ENCODE measurements around the gene PRPF18.
"Not testable (repeated sequence)": the region's sequence is repeated elsewhere in the genome, so short reads cannot be mapped to it uniquely, and the experiment has no call there.

Gene PRPF18

GRCh38 chr10:13586676-13587355 is at the start of gene PRPF18:
Gene PRPF18 (plus strand): TSS chr10:13586965. CDS start chr10:13587087, 122 bp downstream.
- DNase-seq (ENCODE audit: extremely low spot score), result peak; percentile 97
- TF ChIP-seq BHLHE40 (IDR thresholded peaks at IDR 0.05; ENCODE audit: borderline replicate concordance) (no peak), FOXM1 (IDR thresholded peaks at IDR 0.05; ENCODE audit: borderline replicate concordance) (peak; percentile 83), NFRKB (IDR thresholded peaks at IDR 0.05) (no peak), FOXK2 (IDR thresholded peaks at IDR 0.05) (peak; percentile 35; the same call in 1 of the 2 replicates), FOXA1 (IDR thresholded peaks at IDR 0.05) (no peak), L3MBTL2 (conservative IDR thresholded peaks at IDR 0.05) (peak; percentile 73; the same call in 1 of the 2 replicates), ARNT (IDR thresholded peaks at IDR 0.05) (0 out of 2 replicates have a peak, but pooled peaks have one; percentile 25), ZNF384 (IDR thresholded peaks at IDR 0.05) (no peak), ELF4 (IDR thresholded peaks at IDR 0.05) (0 out of 2 replicates have a peak, but pooled peaks have one; percentile 22), PKNOX1 (IDR thresholded peaks at IDR 0.05) (no peak), CTBP1 (IDR thresholded peaks at IDR 0.05; ENCODE audit: borderline replicate concordance) (no peak; the same call in 1 of the 2 replicates)
- ChIA-PET POLR2A (interaction anchor here (0.9 to 2.4 kb wide), 7 partner anchors 11 to 215 kb away, joined by 3 to 12 read pairs (median 3); no protein-coding TSS in a partner anchor), CTCF (interaction anchor here (1.0 to 1.1 kb wide), 2 partner anchors 12 to 50 kb away, joined by 3 to 4 read pairs; no protein-coding TSS in a partner anchor)

- ChIA-PET CTCF (interaction anchor here (0.7 to 2.3 kb wide), 2 partner anchors 119 to 166 kb away, joined by 5 to 18 read pairs; no protein-coding TSS in a partner anchor), POLR2A (interaction anchor here (1.0 to 1.7 kb wide), 2 partner anchors 48 to 134 kb away, joined by 3 to 12 read pairs; partner anchors contain the start of gene PRPF18)
- not testable (repeated sequence) for DNase-seq (ENCODE audit: extremely low spot score)
These were observed 48.8 kb upstream of the PRPF18 start for GRCh38 chr10:13537985-13538384.

- TF ChIP-seq SUZ12 (IDR thresholded peaks at IDR 0.05) (no peak), LEF1 (IDR thresholded peaks at IDR 0.05; ENCODE audit: borderline replicate concordance) (no peak), FOXM1 (IDR thresholded peaks at IDR 0.05; ENCODE audit: borderline replicate concordance) (no peak), ELF4 (IDR thresholded peaks at IDR 0.05) (no peak), SP1 (IDR thresholded peaks at IDR 0.05) (no peak), ARNT (IDR thresholded peaks at IDR 0.05) (no peak), HDGF (IDR thresholded peaks at IDR 0.05; ENCODE audit: borderline replicate concordance) (no peak), CTBP1 (IDR thresholded peaks at IDR 0.05; ENCODE audit: borderline replicate concordance) (no peak), L3MBTL2 (conservative IDR thresholded peaks at IDR 0.05) (no peak), BHLHE40 (IDR thresholded peaks at IDR 0.05; ENCODE audit: borderline replicate concordance) (no peak), FOXK2 (IDR thresholded peaks at IDR 0.05) (no peak), FOXA1 (IDR thresholded peaks at IDR 0.05) (no peak), TARDBP (IDR thresholded peaks at IDR 0.05) (no peak), NFRKB (IDR thresholded peaks at IDR 0.05) (no peak), PKNOX1 (IDR thresholded peaks at IDR 0.05) (no peak), ZNF384 (IDR thresholded peaks at IDR 0.05) (no peak)
- ChIA-PET CTCF (interaction anchor here (1.7 kb wide), 1 partner anchor 170 kb away, joined by 3 read pairs; no protein-coding TSS in a partner anchor), POLR2A (no interaction called here)
- no peak for DNase-seq (ENCODE audit: extremely low spot score)
These were observed 44.2 kb upstream of the PRPF18 start for GRCh38 chr10:13542533-13542932.

- POLR2A ChIA-PET, result no interaction called here
- CTCF ChIA-PET, result interaction anchor here (1.6 kb wide), 1 partner anchor 14 kb away, joined by 4 read pairs; no protein-coding TSS in a partner anchor
- no peak for TF ChIP-seq ELF4 (IDR thresholded peaks at IDR 0.05)
- TF ChIP-seq BHLHE40 (IDR thresholded peaks at IDR 0.05; ENCODE audit: borderline replicate concordance), result no peak
- TF ChIP-seq FOXM1 (IDR thresholded peaks at IDR 0.05; ENCODE audit: borderline replicate concordance), result no peak
- no peak for TF ChIP-seq NFRKB (IDR thresholded peaks at IDR 0.05)
- no peak for TF ChIP-seq SP1 (IDR thresholded peaks at IDR 0.05)
- no peak for TF ChIP-seq L3MBTL2 (conservative IDR thresholded peaks at IDR 0.05)
- TF ChIP-seq ZNF384 (IDR thresholded peaks at IDR 0.05), result no peak
- TF ChIP-seq SUZ12 (IDR thresholded peaks at IDR 0.05), result no peak
- TF ChIP-seq TARDBP (IDR thresholded peaks at IDR 0.05), result no peak
- TF ChIP-seq PKNOX1 (IDR thresholded peaks at IDR 0.05), result no peak
- no peak for TF ChIP-seq HDGF (IDR thresholded peaks at IDR 0.05; ENCODE audit: borderline replicate concordance)
- TF ChIP-seq LEF1 (IDR thresholded peaks at IDR 0.05; ENCODE audit: borderline replicate concordance), result no peak
- no peak for DNase-seq (ENCODE audit: extremely low spot score)
These were observed 36.0 kb upstream of the PRPF18 start for GRCh38 chr10:13550802-13551201.

- POLR2A ChIA-PET, result no interaction called here
- CTCF ChIA-PET, result interaction anchor here (1.3 kb wide), 1 partner anchor 116 kb away, joined by 4 read pairs; no protein-coding TSS in a partner anchor
- no peak for DNase-seq (ENCODE audit: extremely low spot score)
- TF ChIP-seq PKNOX1 (IDR thresholded peaks at IDR 0.05) (no peak), FOXM1 (IDR thresholded peaks at IDR 0.05; ENCODE audit: borderline replicate concordance) (no peak), TARDBP (IDR thresholded peaks at IDR 0.05) (no peak), FOXA1 (IDR thresholded peaks at IDR 0.05) (no peak), ZNF384 (IDR thresholded peaks at IDR 0.05) (no peak), LEF1 (IDR thresholded peaks at IDR 0.05; ENCODE audit: borderline replicate concordance) (no peak), CTBP1 (IDR thresholded peaks at IDR 0.05; ENCODE audit: borderline replicate concordance) (no peak), NFRKB (IDR thresholded peaks at IDR 0.05) (no peak), ELF4 (IDR thresholded peaks at IDR 0.05) (no peak), ARNT (IDR thresholded peaks at IDR 0.05) (no peak), L3MBTL2 (conservative IDR thresholded peaks at IDR 0.05) (no peak), SUZ12 (IDR thresholded peaks at IDR 0.05) (no peak), HDGF (IDR thresholded peaks at IDR 0.05; ENCODE audit: borderline replicate concordance) (no peak), SP1 (IDR thresholded peaks at IDR 0.05) (no peak), BHLHE40 (IDR thresholded peaks at IDR 0.05; ENCODE audit: borderline replicate concordance) (no peak), FOXK2 (IDR thresholded peaks at IDR 0.05) (no peak)
These were observed 30.8 kb upstream of the PRPF18 start for GRCh38 chr10:13555884-13556510.
